BLaER1 (cell line): ENCODE data around the gene OS9.

Experiments
- H3K27ac ChIP-seq: shearing (Covaris generic); formaldehyde crosslinking; 2 replicates; pipeline ENCODE4 v1.8.1; 2022
- H3K27me3 ChIP-seq: shearing (Covaris generic); formaldehyde crosslinking; 2 replicates; pipeline ENCODE4 v1.8.1; 2022
- H3K36me3 ChIP-seq: shearing (Covaris generic); formaldehyde crosslinking; 2 replicates; pipeline ENCODE4 v1.8.1; 2022
- H3K4me1 ChIP-seq: shearing (Covaris generic); formaldehyde crosslinking; 2 replicates; pipeline ENCODE4 v1.8.1; 2022
- H3K4me2 ChIP-seq: shearing (Covaris generic); formaldehyde crosslinking; 2 replicates; pipeline ENCODE4 v1.8.1; 2022
- H3K4me3 ChIP-seq: shearing (Covaris generic); formaldehyde crosslinking; 2 replicates; pipeline ENCODE4 v1.8.1; 2022
- H3K9ac ChIP-seq: shearing (Covaris generic); formaldehyde crosslinking; 2 replicates; pipeline ENCODE4 v1.8.1; 2022
- H3K9me3 ChIP-seq: shearing (Covaris generic); formaldehyde crosslinking; 2 replicates; pipeline ENCODE4 v1.8.1; 2022
- H4K20me1 ChIP-seq: shearing (Covaris generic); formaldehyde crosslinking; 2 replicates; pipeline ENCODE4 v1.8.1; 2022
- Cebpa-rat ChIP-seq: shearing (Covaris generic); IDR thresholded peaks from 2 replicates; pipeline ENCODE4 v1.8.1; 2022

OS9 gene

GRCh38 chr12:57751788-57752667, 58.1 kb downstream of the OS9 start, which contains the start of gene CDK4:
TSS of gene CDK4 (minus strand) at chr12:57752310. CDS start at chr12:57751717, 593 bp downstream.
- Histone ChIP-seq H3K36me3 (peaks cover 42% of the 10 kb centered on the region), H3K27me3 (peaks cover 44% of the 10 kb centered on the region), H3K4me2 (peak within 1 kb of the TSS; percentile 93), H3K27ac (peak within 1 kb of the TSS; percentile 94), H4K20me1 (peaks cover 54% of the 10 kb centered on the region), H3K9ac (peak within 1 kb of the TSS; percentile 94), H3K9me3 (no peaks in the 10 kb centered on the region), H3K4me1 (peaks cover 51% of the 10 kb centered on the region), H3K4me3 (peak within 1 kb of the TSS; percentile 84)
- no peak for TF ChIP-seq Cebpa-rat

GRCh38 chr12:57752668-57753000, 58.7 kb downstream of the OS9 start:
- Histone ChIP-seq H3K4me3 (peak overlapping the region; percentile 84), H4K20me1 (peaks cover 57% of the 10 kb centered on the region), H3K9me3 (no peaks in the 10 kb centered on the region), H3K36me3 (peaks cover 36% of the 10 kb centered on the region), H3K9ac (no peak overlapping the region), H3K4me1 (peaks cover 51% of the 10 kb centered on the region), H3K27me3 (peaks cover 50% of the 10 kb centered on the region), H3K4me2 (peak overlapping the region; percentile 77), H3K27ac (no peak overlapping the region)
- no peak for TF ChIP-seq Cebpa-rat

GRCh38 chr12:57753756-57754337, 59.9 kb downstream of the OS9 start:
- no peak for TF ChIP-seq Cebpa-rat
- peaks cover 34% of the 10 kb centered on the region for H3K36me3 ChIP-seq
- no peaks in the 10 kb centered on the region for H3K9me3 ChIP-seq
- H3K4me2 ChIP-seq = peak overlapping the region; percentile 99
- H3K4me3 ChIP-seq = no peak overlapping the region
- H3K27me3 ChIP-seq = peaks cover 62% of the 10 kb centered on the region
- H3K27ac ChIP-seq = no peak overlapping the region
- H3K4me1 ChIP-seq = peaks cover 51% of the 10 kb centered on the region
- peaks cover 60% of the 10 kb centered on the region for H4K20me1 ChIP-seq
- no peak overlapping the region for H3K9ac ChIP-seq

- Histone ChIP-seq H3K27ac (no peak within 1 kb of the TSS), H3K4me3 (peak within 1 kb of the TSS; percentile 73), H3K9ac (peak within 1 kb of the TSS; percentile 65), H3K4me2 (peak within 1 kb of the TSS; percentile 99), H3K27me3 (peaks cover 66% of the 10 kb centered on the region), H3K36me3 (peaks cover 28% of the 10 kb centered on the region), H3K9me3 (no peaks in the 10 kb centered on the region), H4K20me1 (peaks cover 57% of the 10 kb centered on the region), H3K4me1 (peaks cover 51% of the 10 kb centered on the region)
- TF ChIP-seq Cebpa-rat = no peak
These were observed 60.7 kb downstream of the OS9 start, which contains the start of gene MARCHF9 for GRCh38 chr12:57754411-57755193. TSS of gene MARCHF9 (plus strand) at chr12:57755103. CDS start at chr12:57755529, 426 bp downstream.

- Histone ChIP-seq H3K27ac (no peak overlapping the region), H3K4me1 (peaks cover 50% of the 10 kb centered on the region), H3K4me2 (peak overlapping the region; percentile 99), H3K4me3 (peak overlapping the region; percentile 73), H3K36me3 (peaks cover 23% of the 10 kb centered on the region), H4K20me1 (peaks cover 58% of the 10 kb centered on the region), H3K9ac (no peak overlapping the region), H3K9me3 (no peaks in the 10 kb centered on the region), H3K27me3 (peaks cover 66% of the 10 kb centered on the region)
- no peak for TF ChIP-seq Cebpa-rat
These were observed 61.2 kb downstream of the OS9 start for GRCh38 chr12:57755194-57755453.

GRCh38 chr12:57755454-57756372, 61.8 kb downstream of the OS9 start:
- Histone ChIP-seq H4K20me1 (peaks cover 58% of the 10 kb centered on the region), H3K9me3 (no peaks in the 10 kb centered on the region), H3K4me3 (peak overlapping the region; percentile 73), H3K27me3 (peaks cover 67% of the 10 kb centered on the region), H3K27ac (no peak overlapping the region), H3K4me2 (peak overlapping the region; percentile 99), H3K4me1 (peaks cover 44% of the 10 kb centered on the region), H3K36me3 (peaks cover 17% of the 10 kb centered on the region), H3K9ac (peak overlapping the region; percentile 65)
- no peak for TF ChIP-seq Cebpa-rat

- peaks cover 76% of the 10 kb centered on the region for H3K27me3 ChIP-seq
- no peak overlapping the region for H3K27ac ChIP-seq
- H3K9ac ChIP-seq = 0 out of 2 replicates have a peak overlapping the region, but pooled peaks have one; percentile 65
These were observed 62.7 kb downstream of the OS9 start for GRCh38 chr12:57756406-57757341.

GRCh38 chr12:57757771-57758170, 63.8 kb downstream of the OS9 start:
- no peak overlapping the region for H3K4me2 ChIP-seq
- H3K4me1 ChIP-seq = peaks cover 33% of the 10 kb centered on the region
- H4K20me1 ChIP-seq = peaks cover 73% of the 10 kb centered on the region
- no peak overlapping the region for H3K27ac ChIP-seq
- no peak overlapping the region for H3K9ac ChIP-seq
- no peak for TF ChIP-seq Cebpa-rat
- H3K36me3 ChIP-seq = peaks cover 12% of the 10 kb centered on the region; the same call in 1 of the 2 replicates
- H3K4me3 ChIP-seq = no peak overlapping the region
- peaks cover 86% of the 10 kb centered on the region for H3K27me3 ChIP-seq
- no peaks in the 10 kb centered on the region for H3K9me3 ChIP-seq

More at GRCh38 chr12:57756406-57757341, 62.7 kb downstream of the OS9 start:
- Histone ChIP-seq H4K20me1 (peaks cover 62% of the 10 kb centered on the region), H3K9me3 (no peaks in the 10 kb centered on the region), H3K4me1 (peaks cover 36% of the 10 kb centered on the region), H3K4me3 (peak overlapping the region; percentile 73), H3K36me3 (peaks cover 12% of the 10 kb centered on the region; the same call in 1 of the 2 replicates), H3K4me2 (peak overlapping the region; percentile 99)
- TF ChIP-seq Cebpa-rat = no peak
